ENCODE results near the gene TSNAX. TPM values are rescaled to one million over a fixed set of nuclear protein-coding genes. Genes with fewer than 3 reads are reported as not detected.
"Not testable (repeated sequence)": the region's sequence is repeated elsewhere in the genome, so short reads cannot be mapped to it uniquely, and the experiment has no call there.

The TSNAX gene
- 28.1 TPM for polyA plus RNA-seq (2013, experiment 1 of 2; ENCODE audit: insufficient read length)
- polyA plus RNA-seq (2013, experiment 2 of 2; ENCODE audit: insufficient read length) = 29.9 TPM

DNA sequence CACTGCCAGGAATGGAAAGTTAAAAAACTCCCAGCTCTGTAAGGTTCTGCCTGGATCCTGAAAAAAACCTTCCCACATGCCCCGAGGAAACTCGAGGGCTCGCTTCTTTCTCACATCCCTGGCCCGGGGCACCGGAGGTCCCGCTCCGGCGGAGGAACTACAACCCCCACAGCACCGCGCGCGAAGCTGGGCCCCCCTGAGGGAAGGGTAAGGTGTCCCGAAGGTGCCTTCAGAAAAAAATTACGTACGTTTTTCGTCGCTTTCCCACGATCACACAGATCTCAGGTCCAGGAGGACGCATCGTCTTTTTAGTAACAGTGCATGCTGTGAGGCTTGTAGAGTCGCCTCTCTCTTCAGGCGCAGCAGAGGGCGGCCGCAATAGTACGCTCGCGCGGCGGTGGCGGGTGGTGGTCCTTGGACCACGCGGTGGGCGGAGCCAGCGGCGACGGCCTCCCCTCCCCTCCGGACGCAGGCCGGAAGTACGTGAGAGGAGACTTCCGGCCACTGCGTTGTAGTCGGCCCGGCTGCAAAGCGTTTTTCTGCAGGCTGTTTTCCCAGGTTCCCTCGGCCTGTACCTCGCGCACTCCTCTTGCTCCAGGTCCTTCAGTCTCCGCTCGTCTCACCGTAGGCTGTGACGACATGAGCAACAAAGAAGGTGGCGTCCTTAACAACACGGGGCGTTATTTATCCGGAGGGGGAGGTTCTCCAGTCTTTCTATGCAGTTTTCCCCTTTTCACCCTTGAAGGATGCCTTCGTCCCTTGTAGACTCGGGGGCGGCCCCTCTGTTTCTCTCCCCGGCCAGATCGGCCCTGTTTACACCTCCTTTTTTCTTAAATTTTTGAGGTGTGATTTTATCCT, at the start of gene TSNAX:
TSNAX (plus strand) TSS at position 498 of the 858 bp plus-strand sequence; CDS start at position 640, 142 bp downstream.
- peak; percentile 94 for DNase-seq

DNA sequence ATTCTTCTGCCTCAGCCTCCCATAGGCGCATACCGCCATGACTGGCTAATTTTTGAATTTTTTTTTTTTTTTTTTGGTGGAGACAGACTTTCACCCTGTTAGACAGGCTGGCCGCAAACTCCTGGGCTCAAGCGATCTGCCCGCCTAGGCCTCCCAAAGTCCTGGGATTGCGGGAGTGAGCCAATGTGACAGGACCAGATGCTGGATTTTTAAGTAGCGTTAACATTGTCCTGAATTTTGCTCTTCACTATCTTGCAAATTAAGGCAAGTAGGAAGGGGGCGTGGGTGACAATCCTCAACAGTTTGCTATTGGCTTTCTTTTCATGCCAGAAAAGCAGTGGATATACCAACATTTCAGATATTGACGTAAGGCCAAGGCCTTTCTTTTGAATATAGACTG, 49.7 kb upstream of the TSNAX start:
- no peak for DNase-seq

DNA sequence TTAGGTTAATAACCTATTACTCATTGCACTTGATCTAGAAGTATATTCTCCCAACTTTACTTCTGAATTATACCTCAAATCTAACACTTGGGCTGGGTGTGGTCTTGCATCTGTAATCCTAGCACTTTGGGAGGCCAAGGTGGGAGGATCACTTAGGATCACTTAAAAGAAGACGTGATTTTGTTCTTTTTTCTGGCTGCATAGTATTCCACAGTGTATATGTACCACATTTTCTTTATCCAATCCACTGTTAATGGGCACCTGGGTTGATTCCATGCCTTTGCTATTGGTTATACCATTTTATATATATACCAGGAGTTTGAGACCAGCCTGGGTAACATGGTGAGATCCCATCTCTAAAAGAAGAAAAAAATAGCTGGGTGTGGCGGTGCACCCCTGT, 48.5 kb upstream of the TSNAX start:
- no peak for DNase-seq

DNA sequence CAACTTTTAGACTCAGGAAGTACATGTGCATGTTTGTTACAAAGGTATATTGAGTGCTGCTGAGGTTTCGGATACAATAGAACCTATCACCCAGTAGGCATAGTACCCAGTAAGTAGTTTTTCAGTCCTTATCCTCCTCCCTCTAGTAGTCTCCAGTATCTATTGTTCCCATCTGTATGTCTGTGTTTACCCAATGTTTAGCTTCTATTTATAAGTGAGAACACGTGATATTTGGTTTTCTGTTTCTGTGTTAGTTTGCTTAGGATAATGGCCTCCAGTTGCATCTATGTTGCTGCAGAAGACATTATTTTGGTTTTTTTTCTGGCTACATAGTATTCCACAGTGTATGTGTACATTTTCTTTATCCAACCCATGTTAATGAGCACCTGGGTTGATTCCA, 47.2 kb upstream of the TSNAX start:
- DNase-seq = no peak

DNA sequence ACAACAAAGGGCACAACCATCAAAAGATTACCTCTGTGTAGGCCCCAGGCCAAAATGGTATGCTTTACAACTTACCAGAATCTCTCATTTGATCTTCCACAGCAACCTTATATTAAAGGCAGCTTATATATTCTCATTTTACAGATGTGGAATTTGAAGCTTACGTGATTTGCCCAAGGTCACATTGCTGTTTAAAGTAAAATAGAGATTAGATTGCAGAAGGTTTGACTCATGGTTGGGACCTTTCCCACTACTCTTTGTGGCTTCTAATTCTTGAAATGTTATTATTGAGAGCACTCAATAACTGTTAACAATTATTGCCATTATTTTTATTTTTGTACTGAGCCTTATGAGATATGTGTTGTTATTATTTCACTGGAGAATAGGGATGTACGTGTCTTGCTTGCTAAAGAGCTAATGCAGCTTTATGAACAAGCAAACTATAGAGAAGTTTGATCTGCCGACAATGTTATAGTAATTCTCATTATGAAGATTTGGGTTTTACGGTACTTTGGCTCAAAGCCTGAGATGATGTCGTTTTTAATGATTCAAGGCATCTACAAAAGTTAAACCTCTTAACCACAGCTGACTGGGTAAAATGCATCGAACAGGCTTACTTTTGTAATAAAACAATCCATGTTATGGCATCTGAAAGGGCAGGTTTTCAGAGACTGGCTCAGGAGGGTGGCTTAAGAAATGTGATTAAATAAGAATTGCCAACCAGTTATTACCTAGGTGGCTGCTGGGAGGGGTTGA, 43.3 kb upstream of the TSNAX start:
- DNase-seq = no peak

DNA sequence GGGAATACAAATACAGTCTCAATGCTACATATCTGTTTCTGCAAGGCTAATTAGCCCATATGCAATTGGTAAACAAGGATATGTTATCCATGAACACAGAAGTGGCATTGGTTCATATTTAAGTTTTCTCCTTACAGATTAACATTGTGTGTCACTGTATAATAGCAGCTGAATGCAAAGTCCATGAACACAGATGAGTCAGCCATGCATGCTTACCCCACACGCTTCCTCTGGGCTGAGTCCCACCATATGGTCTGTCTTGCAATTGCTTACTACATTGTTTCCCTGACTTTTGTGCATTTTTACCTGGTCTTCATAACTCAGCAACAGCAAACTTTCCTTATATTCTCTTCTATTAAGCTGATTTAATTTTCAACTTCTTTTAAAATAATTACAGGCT, 41.5 kb upstream of the TSNAX start:
- DNase-seq = peak; percentile 30

GRCh38 chr1:231487910-231488309, 40.6 kb upstream of the TSNAX start:
- no peak for DNase-seq

DNA sequence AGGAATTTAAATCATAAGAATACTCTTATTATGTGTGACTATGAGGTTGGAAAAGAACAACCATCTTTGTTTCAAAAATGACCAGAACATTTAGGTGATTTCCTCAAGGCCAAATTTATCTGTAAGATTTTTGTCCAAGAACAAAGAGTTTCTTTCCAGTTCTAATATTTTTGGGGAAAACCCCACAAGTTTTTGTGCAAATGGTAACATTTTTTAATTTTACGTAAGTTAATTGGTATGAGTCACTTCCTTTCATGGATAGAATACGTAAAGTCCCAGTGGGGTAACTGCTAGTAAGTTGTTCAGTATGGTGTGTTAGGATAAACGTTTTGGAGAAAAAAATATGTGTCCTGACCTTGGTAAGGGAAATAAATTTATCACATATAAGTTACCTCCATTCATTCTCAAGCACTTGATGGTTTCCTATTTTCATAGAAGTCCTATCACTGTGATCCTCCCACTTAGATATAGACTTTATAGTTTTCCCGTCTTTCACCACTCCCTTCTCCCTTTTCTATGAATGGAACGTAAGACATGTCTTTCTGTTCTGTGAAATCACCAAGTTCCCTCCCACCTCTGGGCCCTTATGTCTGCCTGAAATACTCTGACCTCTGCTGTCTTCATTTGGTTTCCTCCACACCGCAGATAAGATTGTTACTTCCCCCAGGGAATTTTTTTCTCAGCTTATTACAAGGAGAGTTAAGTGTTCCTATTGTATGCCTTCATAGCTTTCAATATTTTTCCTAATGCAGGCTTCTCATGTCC, 34.9 kb upstream of the TSNAX start:
- DNase-seq = no peak

- no peak for DNase-seq
Measured at GRCh38 chr1:231494439-231495110, 33.9 kb upstream of the TSNAX start.

DNA sequence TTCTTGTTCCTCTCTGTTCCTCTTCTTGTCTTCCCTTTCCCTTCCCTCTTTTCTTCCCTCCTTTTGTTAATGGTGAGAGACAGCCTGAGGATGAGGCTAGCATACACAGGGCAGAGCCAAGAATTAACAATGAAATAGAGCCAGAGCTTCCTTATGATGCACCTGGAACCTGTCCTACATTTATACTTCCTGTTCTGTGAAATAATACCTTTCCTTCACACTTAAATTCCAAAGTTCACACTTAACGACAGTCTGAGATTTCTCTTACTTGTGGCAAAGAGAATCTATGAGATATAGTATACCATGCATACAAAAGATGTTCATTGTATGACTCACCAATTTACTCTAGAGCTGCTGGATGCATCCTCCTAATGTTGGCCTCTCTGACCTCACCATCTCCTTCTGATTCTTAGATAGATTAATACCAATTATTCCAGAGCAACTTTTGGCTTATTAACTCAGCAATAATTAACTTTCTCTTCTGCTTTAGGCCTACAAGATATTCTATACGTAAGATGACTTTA, 30.8 kb upstream of the TSNAX start:
- DNase-seq = no peak

- DNase-seq = no peak
Measured at GRCh38 chr1:231499148-231499763, 29.2 kb upstream of the TSNAX start.

DNA sequence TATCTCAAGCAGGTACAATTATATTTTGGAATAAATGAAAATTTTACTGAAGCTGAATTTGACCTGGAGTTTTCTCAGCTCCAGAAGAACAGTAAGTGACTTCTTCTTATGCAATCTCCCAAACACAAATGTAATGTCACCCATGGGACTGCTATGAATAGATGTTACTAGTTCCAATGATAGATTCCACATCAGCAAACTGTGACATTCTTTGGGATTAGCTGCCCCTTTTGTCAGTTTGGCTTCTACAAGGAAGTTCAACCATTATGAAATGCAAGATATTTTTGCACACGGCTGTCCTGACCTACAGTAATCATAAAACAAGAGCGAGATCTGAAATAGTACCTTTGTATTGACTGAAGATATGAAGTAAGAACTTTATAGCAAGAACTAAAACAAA, 27.8 kb upstream of the TSNAX start:
- DNase-seq = no peak

DNA sequence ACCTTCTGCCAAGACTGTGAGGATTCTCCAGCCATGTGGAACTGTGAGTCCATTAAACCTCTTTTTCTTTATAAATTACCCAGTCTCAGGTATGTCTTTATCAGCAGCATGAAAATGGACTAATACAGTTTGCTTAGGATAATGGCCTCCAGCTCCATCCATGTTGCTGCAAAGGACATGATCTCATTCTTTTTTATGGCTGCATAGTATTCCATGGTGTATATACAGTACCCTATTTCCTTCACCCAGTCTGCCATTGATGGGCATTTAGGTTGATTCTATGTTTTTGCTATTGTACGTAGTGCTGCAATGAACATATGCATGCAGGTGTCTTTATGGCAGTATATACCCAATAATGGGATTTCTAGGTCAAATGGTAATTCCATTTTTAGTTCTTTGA, 25.3 kb upstream of the TSNAX start:
- DNase-seq = not testable (repeated sequence)

GRCh38 chr1:231507476-231508355, 20.8 kb upstream of the TSNAX start:
- DNase-seq = no peak

- DNase-seq = no peak
Measured at GRCh38 chr1:231508497-231508896, 20.0 kb upstream of the TSNAX start.

DNA sequence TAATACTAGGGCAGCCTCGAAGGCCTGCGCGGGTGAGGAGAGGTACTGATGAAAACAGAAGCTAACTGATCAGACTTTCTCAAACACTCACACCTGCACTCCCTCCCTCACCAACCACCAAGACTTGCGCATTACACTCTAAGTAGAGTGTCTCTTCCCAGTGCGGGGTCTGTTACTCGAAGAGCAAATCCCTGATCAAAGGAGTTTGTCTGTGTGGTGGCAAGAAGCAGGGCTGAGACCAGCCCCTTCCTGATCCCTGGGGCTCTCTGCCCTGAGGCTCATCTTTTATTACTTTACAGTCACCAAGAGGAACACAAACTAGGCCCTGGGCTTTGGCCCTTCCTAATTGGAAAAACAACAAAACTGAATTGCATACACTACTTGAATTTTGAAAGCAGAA, 19.5 kb upstream of the TSNAX start:
- no peak for DNase-seq

GRCh38 chr1:231512147-231512698, 16.2 kb upstream of the TSNAX start:
- DNase-seq = peak; percentile 59

GRCh38 chr1:231515748-231516147, 12.7 kb upstream of the TSNAX start:
- DNase-seq = no peak

DNA sequence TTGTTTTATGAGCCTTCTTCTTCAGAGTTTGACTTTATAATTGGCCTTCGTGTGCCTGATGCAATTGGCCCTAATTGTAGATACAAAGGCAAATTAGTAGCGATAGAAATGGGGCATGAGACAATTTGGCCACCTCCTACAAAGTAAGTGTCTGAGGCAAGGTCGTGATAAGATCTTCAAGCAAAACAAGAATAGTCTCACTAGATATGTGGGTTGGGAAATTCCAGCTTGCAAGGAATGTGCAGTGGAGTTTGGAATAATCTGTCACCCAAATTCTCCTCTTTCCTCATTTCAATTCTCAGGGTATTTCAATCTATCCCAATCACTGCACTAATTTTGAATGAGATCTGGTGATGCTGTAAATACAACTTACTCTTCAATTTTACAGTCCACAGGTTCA, 11.4 kb upstream of the TSNAX start:
- DNase-seq = no peak

DNA sequence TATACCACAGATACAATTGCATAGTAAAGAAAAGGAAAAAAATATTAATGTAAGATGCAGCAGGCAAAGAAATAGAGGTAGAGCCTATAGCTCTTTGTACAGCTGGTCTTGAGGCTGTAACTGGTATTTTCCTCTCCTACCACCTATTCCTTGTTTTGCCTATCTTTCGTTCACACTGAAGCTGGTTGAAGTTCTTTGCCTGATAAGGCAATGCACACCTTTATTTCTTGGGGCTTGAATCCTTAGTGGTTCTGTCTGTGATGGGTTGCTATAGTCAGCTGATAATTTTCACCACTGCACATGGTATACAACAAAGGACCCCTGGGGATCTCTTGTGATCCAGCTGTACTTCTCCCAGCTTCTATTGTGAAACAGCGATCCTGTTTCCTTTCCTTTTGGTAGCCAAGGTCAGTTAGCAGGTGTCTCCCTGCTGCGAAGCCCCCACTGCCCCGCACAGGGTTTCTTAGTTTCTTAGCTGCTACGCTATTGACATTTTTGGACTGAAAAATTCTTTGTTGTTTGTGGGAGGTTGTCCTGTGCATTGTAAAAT, 9.9 kb upstream of the TSNAX start:
- DNase-seq = no peak

Measured in fibroblast of skin of scalp (primary cell).